Activated CD4-positive, alpha-beta T cell treated with anti-CD3 and anti-CD28 coated beads, Interleukin-2, amount 50 U/mL, for 16 hours (primary cell): ENCODE results near the gene IVNS1ABP.
"Not testable (repeated sequence)": the region's sequence is repeated elsewhere in the genome, so short reads cannot be mapped to it uniquely, and the experiment has no call there.

Experiments used
- DNase-seq: peaks from one replicate; pipeline ENCODE4 v3.0.0-alpha.2; 2020

IVNS1ABP gene

GRCh38 chr1:185325413-185325812, 8.4 kb upstream of the IVNS1ABP start:
- no peak for DNase-seq

GRCh38 chr1:185324118-185324517, 7.1 kb upstream of the IVNS1ABP start:
- DNase-seq, result no peak

- no peak for DNase-seq
Observed at GRCh38 chr1:185322636-185323035, 5.6 kb upstream of the IVNS1ABP start.

- DNase-seq, result not testable (repeated sequence)
Observed at GRCh38 chr1:185321653-185322221, 4.7 kb upstream of the IVNS1ABP start.

- DNase-seq, result not testable (repeated sequence)
Observed at GRCh38 chr1:185321104-185321503, 4.1 kb upstream of the IVNS1ABP start.

GRCh38 chr1:185319139-185319475, 2.1 kb upstream of the IVNS1ABP start:
- DNase-seq, result no peak

- no peak for DNase-seq
Observed at GRCh38 chr1:185318431-185319138, 1.5 kb upstream of the IVNS1ABP start.

- peak; percentile 82 for DNase-seq
Observed at GRCh38 chr1:185317886-185318310, 855 bp upstream of the IVNS1ABP start.

GRCh38 chr1:185316163-185317033, 645 bp downstream of the IVNS1ABP start:
- peak; percentile 93 for DNase-seq

GRCh38 chr1:185315445-185316071, 1.5 kb downstream of the IVNS1ABP start:
- DNase-seq, result peak; percentile 16

GRCh38 chr1:185314411-185314810, 2.6 kb downstream of the IVNS1ABP start:
- DNase-seq, result no peak

- DNase-seq, result no peak
Observed at GRCh38 chr1:185312361-185313138, 4.5 kb downstream of the IVNS1ABP start.

GRCh38 chr1:185311589-185312225, 5.3 kb downstream of the IVNS1ABP start:
- no peak for DNase-seq

- no peak for DNase-seq
Observed at GRCh38 chr1:185309566-185309965, 7.5 kb downstream of the IVNS1ABP start.

GRCh38 chr1:185308126-185308525, 8.9 kb downstream of the IVNS1ABP start:
- no peak for DNase-seq

- DNase-seq, result no peak
Observed at GRCh38 chr1:185305419-185305818, 11.6 kb downstream of the IVNS1ABP start.

- DNase-seq, result no peak
Observed at GRCh38 chr1:185300152-185300551, 16.9 kb downstream of the IVNS1ABP start.

- no peak for DNase-seq
Observed at GRCh38 chr1:185297982-185298381, 19.1 kb downstream of the IVNS1ABP start.

GRCh38 chr1:185295091-185295490, 22.0 kb downstream of the IVNS1ABP start:
- no peak for DNase-seq

- DNase-seq, result no peak
Observed at GRCh38 chr1:185293967-185294542, 23.0 kb downstream of the IVNS1ABP start.

- DNase-seq, result no peak
Observed at GRCh38 chr1:185292237-185292636, 24.8 kb downstream of the IVNS1ABP start.

- no peak for DNase-seq
Observed at GRCh38 chr1:185291652-185292051, 25.4 kb downstream of the IVNS1ABP start.
